Trophoblast cell (in vitro differentiated cells and primary cell): ENCODE results near the gene ZNF358.

ENCODE experiments used
- DNase-seq, 2 donors: peaks; one replicate each; pipeline ENCODE4 v3.0.0-alpha.2; 2016
- H2AFZ ChIP-seq: 2 replicates; pipeline ENCODE4 v1.6.1; 2013; ENCODE audit warnings: low read length, moderate library complexity, mild to moderate bottlenecking; ENCODE audit not compliant: insufficient read depth, poor library complexity
- H2AK5ac ChIP-seq: 2 replicates; pipeline ENCODE4 v1.6.1; 2013; ENCODE audit warnings: mild to moderate bottlenecking, low read length
- H2BK120ac ChIP-seq: 2 replicates; pipeline ENCODE4 v1.6.1; 2013; ENCODE audit warnings: low read length, mild to moderate bottlenecking, moderate library complexity; ENCODE audit not compliant: insufficient read depth, poor library complexity
- H2BK12ac ChIP-seq: 2 replicates; pipeline ENCODE4 v1.6.1; 2013; ENCODE audit warnings: mild to moderate bottlenecking, low read length, moderate library complexity
- H2BK5ac ChIP-seq: 2 replicates; pipeline ENCODE4 v1.6.1; 2013; ENCODE audit warnings: low read length, low read depth, moderate library complexity, mild to moderate bottlenecking; ENCODE audit not compliant: poor library complexity
- H3K14ac ChIP-seq: 2 replicates; pipeline ENCODE4 v1.6.1; 2013; ENCODE audit warnings: mild to moderate bottlenecking, low read length
- H3K18ac ChIP-seq: 2 replicates; pipeline ENCODE4 v1.6.1; 2013; ENCODE audit warnings: mild to moderate bottlenecking, low read length
- H3K23ac ChIP-seq: 2 replicates; pipeline ENCODE4 v1.6.1; 2013; ENCODE audit warnings: low read length
- H3K27ac ChIP-seq: 2 replicates; pipeline ENCODE4 v1.5.1; 2013; ENCODE audit warnings: low read depth, mild to moderate bottlenecking, inconsistent platforms, low read length, moderate library complexity
- H3K27me3 ChIP-seq: 2 replicates; pipeline ENCODE4 v1.6.1; 2013; ENCODE audit warnings: inconsistent platforms, mild to moderate bottlenecking, low read length, moderate library complexity; ENCODE audit not compliant: insufficient read depth
- H3K36me3 ChIP-seq, 2 experiments: 1 replicate in 1 of 2; 2 replicates in 1 of 2; pipeline ENCODE4 v1.6.1; 2013; ENCODE audit warnings: low read length in 2 of 2, mild to moderate bottlenecking in 2 of 2, moderate library complexity in 1 of 2; ENCODE audit not compliant: insufficient read depth in 2 of 2, control insufficient read depth in 1 of 2
- H3K4ac ChIP-seq: 2 replicates; pipeline ENCODE4 v1.6.1; 2013; ENCODE audit warnings: low read depth, mild to moderate bottlenecking, low read length, moderate library complexity
- H3K4me1 ChIP-seq, 2 experiments: 1 replicate in 1 of 2; 2 replicates in 1 of 2; pipeline ENCODE4 v1.6.1; 2013; ENCODE audit warnings: low read length in 2 of 2, mild to moderate bottlenecking in 2 of 2, moderate library complexity in 1 of 2; ENCODE audit not compliant: insufficient read depth in 2 of 2, control insufficient read depth in 1 of 2
- H3K4me2 ChIP-seq: 2 replicates; pipeline ENCODE4 v1.6.1; 2013; ENCODE audit warnings: inconsistent platforms, mild to moderate bottlenecking, low read length, moderate library complexity
- H3K4me3 ChIP-seq: 2 replicates; pipeline ENCODE4 v1.5.1; 2013; ENCODE audit warnings: mild to moderate bottlenecking, low read depth, low read length, inconsistent platforms
- H3K79me1 ChIP-seq: one replicate; pipeline ENCODE4 v1.6.1; 2013; ENCODE audit warnings: low read length
- H3K79me2 ChIP-seq: 2 replicates; pipeline ENCODE4 v1.6.1; 2013; ENCODE audit warnings: low read length, mild to moderate bottlenecking; ENCODE audit not compliant: control insufficient read depth, insufficient read depth, poor library complexity
- H3K9ac ChIP-seq: 2 replicates; pipeline ENCODE4 v1.6.1; 2013; ENCODE audit warnings: mild to moderate bottlenecking, low read length
- H3K9me3 ChIP-seq: 2 replicates; pipeline ENCODE4 v1.6.1; 2013; ENCODE audit warnings: low read depth, mild to moderate bottlenecking, control low read depth, inconsistent platforms, low read length; ENCODE audit not compliant: insufficient read depth
- H4K12ac ChIP-seq: 2 replicates; pipeline ENCODE4 v1.6.1; 2013; ENCODE audit warnings: low read depth, mild to moderate bottlenecking, low read length, moderate library complexity
- H4K8ac ChIP-seq: 2 replicates; pipeline ENCODE4 v1.6.1; 2013; ENCODE audit warnings: low read depth, mild to moderate bottlenecking, low read length, moderate library complexity
- H4K91ac ChIP-seq: one replicate; pipeline ENCODE4 v1.6.1; 2013; ENCODE audit warnings: low read depth, mild to moderate bottlenecking, low read length, moderate library complexity
- WGBS: extraction: QIAGEN DNeasy Blood & Tissue Kit; methylation state at CpG from one replicate; pipeline ENCODE4 v1.1.7; 2013; ENCODE audit warnings: missing lambda C conversion rate; ENCODE audit not compliant: insufficient read length, insufficient coverage; ENCODE audit errors: extremely low coverage; 5-methylcytosine and 5-hydroxymethylcytosine counted together

Gene ZNF358

GRCh38 chr19:7470540-7471305 is 45.2 kb upstream of the ZNF358 start:
- Histone ChIP-seq H4K8ac (no peak overlapping the region), H2AK5ac (no peak overlapping the region), H3K4me2 (no peak overlapping the region), H3K4ac (no peak overlapping the region), H3K18ac (no peak overlapping the region), H3K4me3 (no peak overlapping the region), H2BK5ac (no peak overlapping the region), H3K27ac (no peak overlapping the region), H4K12ac (no peak overlapping the region), H2AFZ (no peak overlapping the region), H3K14ac (no peak overlapping the region), H3K9ac (no peak overlapping the region), H3K36me3 (peaks cover 64 to 68% of the 10 kb centered on the region in 2 experiments), H3K4me1 (no peaks in the 10 kb centered on the region), H3K79me1 (no peaks in the 10 kb centered on the region), H2BK120ac (no peak overlapping the region), H3K9me3 (peaks cover 3% of the 10 kb centered on the region), H2BK12ac (no peak overlapping the region), H4K91ac (no peak overlapping the region), H3K79me2 (no peaks in the 10 kb centered on the region), H3K23ac (no peak overlapping the region), H3K27me3 (no peaks in the 10 kb centered on the region)
- no peak for DNase-seq
- no CpG with 5 or more reads among the region's 31 CpGs for WGBS

GRCh38 chr19:7471696-7472615 is 43.9 kb upstream of the ZNF358 start:
- no peak overlapping the region for H3K4me2 ChIP-seq
- H3K36me3 ChIP-seq: peaks cover 60 to 67% of the 10 kb centered on the region in 2 experiments
- peaks cover 3 to 5% of the 10 kb centered on the region in 2 experiments for H3K4me1 ChIP-seq
- H3K14ac ChIP-seq: no peak overlapping the region
- no peak overlapping the region for H3K27ac ChIP-seq
- H4K91ac ChIP-seq: no peak overlapping the region
- no peak overlapping the region for H2BK12ac ChIP-seq
- H3K4ac ChIP-seq: no peak overlapping the region
- no peak overlapping the region for H2BK5ac ChIP-seq
- no peak overlapping the region for H2AK5ac ChIP-seq
- peaks cover 5% of the 10 kb centered on the region for H3K79me1 ChIP-seq
- H2AFZ ChIP-seq: no peak overlapping the region
- no peak overlapping the region for H3K18ac ChIP-seq
- H3K23ac ChIP-seq: no peak overlapping the region
- no peak overlapping the region for H4K8ac ChIP-seq
- DNase-seq: peak in 1 of 2 donors; percentile 35
- H3K4me3 ChIP-seq: no peak overlapping the region
- no peaks in the 10 kb centered on the region for H3K27me3 ChIP-seq
- peaks cover 5% of the 10 kb centered on the region for H3K9me3 ChIP-seq
- no CpG with 5 or more reads among the region's 42 CpGs for WGBS
- H4K12ac ChIP-seq: no peak overlapping the region
- H2BK120ac ChIP-seq: no peak overlapping the region
- no peak overlapping the region for H3K9ac ChIP-seq
- H3K79me2 ChIP-seq: no peaks in the 10 kb centered on the region

- DNase-seq: no peak
- Histone ChIP-seq H3K4me3 (no peak overlapping the region), H3K4me2 (no peak overlapping the region), H2BK5ac (no peak overlapping the region), H3K27me3 (no peaks in the 10 kb centered on the region), H2BK120ac (no peak overlapping the region), H2AK5ac (no peak overlapping the region), H3K9me3 (peaks cover 2% of the 10 kb centered on the region), H3K14ac (no peak overlapping the region), H3K4ac (no peak overlapping the region), H2BK12ac (peak overlapping the region; percentile 12), H2AFZ (no peak overlapping the region), H3K18ac (no peak overlapping the region), H3K79me2 (peaks cover 5% of the 10 kb centered on the region), H4K91ac (peak overlapping the region; percentile 15), H3K4me1 (peaks cover 21 to 27% of the 10 kb centered on the region in 2 experiments), H3K27ac (no peak overlapping the region), H3K36me3 (peaks cover 32 to 33% of the 10 kb centered on the region in 2 experiments), H4K8ac (no peak overlapping the region), H3K79me1 (peaks cover 35% of the 10 kb centered on the region), H4K12ac (no peak overlapping the region), H3K9ac (no peak overlapping the region), H3K23ac (no peak overlapping the region)
- WGBS: no CpG with 5 or more reads among the region's 6 CpGs
These were observed 40.2 kb upstream of the ZNF358 start for GRCh38 chr19:7475665-7476064.

- no peak overlapping the region for H3K9ac ChIP-seq
- WGBS: no CpG with 5 or more reads among the region's 7 CpGs
- H3K36me3 ChIP-seq: peaks cover 26 to 27% of the 10 kb centered on the region in 2 experiments
- no peak overlapping the region for H2AFZ ChIP-seq
- H2BK12ac ChIP-seq: peak overlapping the region; percentile 79
- H3K4me1 ChIP-seq: peaks cover 26 to 31% of the 10 kb centered on the region in 2 experiments
- no peak overlapping the region for H3K23ac ChIP-seq
- H3K14ac ChIP-seq: peak overlapping the region; percentile 72
- peak overlapping the region; percentile 91 for H2AK5ac ChIP-seq
- peak overlapping the region; percentile 77 for H4K91ac ChIP-seq
- peak overlapping the region; percentile 11 for H2BK5ac ChIP-seq
- H4K12ac ChIP-seq: peak overlapping the region; percentile 23
- H4K8ac ChIP-seq: peak overlapping the region; percentile 64
- peaks cover 40% of the 10 kb centered on the region for H3K79me1 ChIP-seq
- no peaks in the 10 kb centered on the region for H3K27me3 ChIP-seq
- peak overlapping the region; percentile 12 for H3K4ac ChIP-seq
- H3K18ac ChIP-seq: peak overlapping the region; percentile 45
- no peak overlapping the region for H3K27ac ChIP-seq
- no peak overlapping the region for H3K4me3 ChIP-seq
- peaks cover 8% of the 10 kb centered on the region for H3K79me2 ChIP-seq
- H3K9me3 ChIP-seq: peaks cover 2% of the 10 kb centered on the region
- H2BK120ac ChIP-seq: peak overlapping the region; percentile 55
- DNase-seq: no peak
- H3K4me2 ChIP-seq: no peak overlapping the region
These were observed 39.7 kb upstream of the ZNF358 start for GRCh38 chr19:7476241-7476640.
